AG04450 (cell line): ENCODE measurements around the gene GBP2. TPM values are rescaled to one million over a fixed set of nuclear protein-coding genes. Genes with fewer than 3 reads are reported as not detected.

ENCODE experiments used
- CTCF ChIA-PET: fragments of 300-600, 350-600 bp; formaldehyde crosslinking; extraction: SDS; loops from one replicate; lab custom pipeline; 2022; ENCODE audit warnings: antibody characterized with exemption, inconsistent platforms; lab: Charles Lee
- POLR2A ChIA-PET: fragments of 350-600 bp; formaldehyde crosslinking; extraction: SDS; loops from one replicate; lab custom pipeline; 2021; ENCODE audit warnings: antibody characterized with exemption, inconsistent platforms; lab: Yijun Ruan, JAX
- DNase-seq: peaks from one replicate; pipeline ENCODE4 v3.0.0-alpha.2; 2011; ENCODE audit warnings: low read depth, low spot score
- H3K27ac ChIP-seq: one replicate; pipeline ENCODE4 v1.5.1; 2012; ENCODE audit warnings: low read depth, low read length, control low read depth
- H3K27me3 ChIP-seq: one replicate; pipeline ENCODE4 v1.6.0; 2012; ENCODE audit warnings: low read length; ENCODE audit not compliant: control insufficient read depth, insufficient read depth
- H3K4me3 ChIP-seq: 2 replicates; pipeline ENCODE4 v1.5.1; 2011; ENCODE audit warnings: mild to moderate bottlenecking, low read depth, low read length, control low read depth
- H3K9me3 ChIP-seq: 2 replicates; pipeline ENCODE4 v1.5.1; 2012; ENCODE audit warnings: low read length; ENCODE audit not compliant: control insufficient read depth, insufficient read depth
- CTCF ChIP-seq: IDR thresholded peaks from 2 replicates; pipeline ENCODE4 v1.5.1; 2011; ENCODE audit warnings: low read depth, low read length, control low read depth, inconsistent platforms
- polyA plus RNA-seq: library from polyadenylated mRNA; depleted of rRNA; stranded (reverse); fragments of >200 nt; gene quantifications from 2 replicates; pipeline ENCODE4 v1.2.3, GENCODE V29; 2011; rRNA removed

GBP2 gene
- polyA plus RNA-seq, 1 experiment, result 67.9 TPM

- Histone ChIP-seq H3K27me3 (no peaks in the 10 kb centered on the region), H3K4me3 (peak overlapping the region; percentile 77; the same call in 1 of the 2 replicates), H3K27ac (no peak overlapping the region), H3K9me3 (no peaks in the 10 kb centered on the region)
- DNase-seq, result no peak
- TF ChIP-seq CTCF, result no peak
- ChIA-PET POLR2A (no interaction called here), CTCF (interaction anchor here (0.7 to 2.4 kb wide), 3 partner anchors 23 to 295 kb away, joined by 3 to 8 read pairs (median 3); no protein-coding TSS in a partner anchor)
These were observed 62.8 kb downstream of the GBP2 start for GRCh38 chr1:89063094-89063493.

GRCh38 chr1:89060091-89060490, 65.8 kb downstream of the GBP2 start:
- no peaks in the 10 kb centered on the region for H3K9me3 ChIP-seq
- ChIA-PET CTCF (no interaction called here), POLR2A (no interaction called here)
- no peak overlapping the region for H3K4me3 ChIP-seq
- TF ChIP-seq CTCF, result no peak
- H3K27me3 ChIP-seq, result no peaks in the 10 kb centered on the region
- no peak for DNase-seq
- no peak overlapping the region for H3K27ac ChIP-seq

Other genes starting within 250 kb of the GBP2 start
- gene GTF2B, start 234.5 kb downstream of the GBP2 start, polyA plus RNA-seq, result 37.1 and 51.7 TPM in 2 replicates
- 40.9 and 54.9 TPM in 2 replicates for gene KYAT3, start 133.5 kb downstream of the GBP2 start, polyA plus RNA-seq
- gene RBMXL1, start 133.5 kb downstream of the GBP2 start, polyA plus RNA-seq, result 7.1 and 8.8 TPM in 2 replicates
- 77.1 and 94.1 TPM in 2 replicates for gene GBP3, start 103.2 kb downstream of the GBP2 start, polyA plus RNA-seq
- 86.2 and 103 TPM in 2 replicates for gene GBP1, start 60.9 kb downstream of the GBP2 start, polyA plus RNA-seq
- gene GBP7, start 49.9 kb upstream of the GBP2 start, polyA plus RNA-seq, result not detected in 2 replicates
- gene GBP4, start 72.8 kb upstream of the GBP2 start, polyA plus RNA-seq, result not detected in 2 replicates
- gene GBP5, start 146.7 kb upstream of the GBP2 start, polyA plus RNA-seq, result not detected in 2 replicates
- gene GBP6, start 237.9 kb upstream of the GBP2 start, polyA plus RNA-seq, result not detected in 2 replicates